RWPE1 (cell line): ENCODE measurements around the gene CTTNBP2NL.
A peak's percentile ranks its signal among the peaks of the same experiment; 100 is the strongest.

Experiments used
- CTCF ChIA-PET: fragments of 350-600 bp; sonication (Branson Sonifier 250); formaldehyde crosslinking; extraction: SDS; loops from one replicate; lab custom pipeline; 2021; lab: Yijun Ruan, JAX
- POLR2A ChIA-PET: fragments of 400-600 bp; formaldehyde crosslinking; extraction: SDS; loops from one replicate; lab custom pipeline; 2020; ENCODE audit warnings: antibody characterized with exemption; ENCODE audit not compliant: low non-redundant PET; lab: Yijun Ruan, JAX
- DNase-seq: peaks from one replicate; pipeline ENCODE4 v3.0.0; 2012; ENCODE audit warnings: low spot score
- H3K27ac ChIP-seq: fragments of 450-650 bp; 2 replicates; pipeline ENCODE4 v1.5.1; 2017
- TF ChIP-seq, protein P1 (sequence below): fragments of 450-650 bp; conservative IDR thresholded peaks from 2 replicates; pipeline ENCODE4 v1.5.1; 2017; ENCODE audit warnings: low read depth, mild to moderate bottlenecking

The CTTNBP2NL gene

GRCh38 chr1:112488141-112488540, 92.1 kb downstream of the CTTNBP2NL start:
- ChIA-PET CTCF (interaction anchor here (1.6 kb wide), 1 partner anchor 22 kb away, joined by 4 read pairs; no protein-coding TSS in a partner anchor), POLR2A (interaction anchor here (0.6 kb wide), 1 partner anchor 49 kb away, joined by 3 read pairs; no protein-coding TSS in a partner anchor)
- TF ChIP-seq, protein P1, sequence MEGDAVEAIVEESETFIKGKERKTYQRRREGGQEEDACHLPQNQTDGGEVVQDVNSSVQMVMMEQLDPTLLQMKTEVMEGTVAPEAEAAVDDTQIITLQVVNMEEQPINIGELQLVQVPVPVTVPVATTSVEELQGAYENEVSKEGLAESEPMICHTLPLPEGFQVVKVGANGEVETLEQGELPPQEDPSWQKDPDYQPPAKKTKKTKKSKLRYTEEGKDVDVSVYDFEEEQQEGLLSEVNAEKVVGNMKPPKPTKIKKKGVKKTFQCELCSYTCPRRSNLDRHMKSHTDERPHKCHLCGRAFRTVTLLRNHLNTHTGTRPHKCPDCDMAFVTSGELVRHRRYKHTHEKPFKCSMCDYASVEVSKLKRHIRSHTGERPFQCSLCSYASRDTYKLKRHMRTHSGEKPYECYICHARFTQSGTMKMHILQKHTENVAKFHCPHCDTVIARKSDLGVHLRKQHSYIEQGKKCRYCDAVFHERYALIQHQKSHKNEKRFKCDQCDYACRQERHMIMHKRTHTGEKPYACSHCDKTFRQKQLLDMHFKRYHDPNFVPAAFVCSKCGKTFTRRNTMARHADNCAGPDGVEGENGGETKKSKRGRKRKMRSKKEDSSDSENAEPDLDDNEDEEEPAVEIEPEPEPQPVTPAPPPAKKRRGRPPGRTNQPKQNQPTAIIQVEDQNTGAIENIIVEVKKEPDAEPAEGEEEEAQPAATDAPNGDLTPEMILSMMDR, result no peak
- no peak overlapping the region for H3K27ac ChIP-seq
- no peak for DNase-seq

DNA sequence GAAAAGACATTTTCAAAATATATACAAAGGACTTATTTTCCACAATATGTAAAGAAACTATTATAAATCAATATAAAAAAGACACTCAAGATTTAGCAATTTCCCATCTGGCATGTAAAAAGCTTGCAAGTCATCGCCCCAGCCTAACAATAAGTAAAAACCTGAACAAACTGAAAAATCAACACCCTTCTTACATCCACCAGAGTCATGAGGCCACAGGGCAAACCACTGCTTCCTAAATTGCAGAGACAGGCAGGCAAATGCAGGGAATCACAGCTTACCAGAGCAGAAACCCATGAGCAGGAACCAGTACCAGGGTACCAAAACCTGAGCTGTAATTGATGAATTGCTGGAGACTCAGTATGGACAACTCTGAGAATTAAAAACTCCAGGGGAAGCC, 96.1 kb downstream of the CTTNBP2NL start:
- ChIA-PET CTCF (interaction anchor here (1.0 to 2.6 kb wide), 3 partner anchors 10 to 98 kb away, joined by 3 to 8 read pairs (median 7); no protein-coding TSS in a partner anchor), POLR2A (no interaction called here)
- no peak for DNase-seq
- H3K27ac ChIP-seq, result no peak overlapping the region
- TF ChIP-seq, protein P1, result no peak

DNA sequence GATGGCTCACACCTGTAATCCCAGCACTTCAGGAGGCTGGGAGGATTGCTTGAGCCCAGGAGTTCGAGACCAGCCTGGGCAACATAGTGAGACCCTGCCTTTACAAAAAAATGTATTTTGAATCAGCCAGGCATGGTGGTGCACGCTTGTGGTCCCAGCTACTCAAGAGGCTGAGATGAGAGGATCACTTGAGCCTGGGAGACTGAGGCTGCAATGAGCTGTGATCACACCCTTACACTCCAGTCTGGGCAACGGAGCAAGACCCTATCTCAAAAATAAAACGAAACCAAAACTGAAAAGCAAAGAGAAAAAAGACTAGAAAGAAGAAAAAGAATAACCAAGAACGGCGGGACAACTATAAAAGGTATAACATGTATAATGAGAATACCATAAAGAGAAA, 97.3 kb downstream of the CTTNBP2NL start:
- TF ChIP-seq, protein P1, result no peak
- no peak for DNase-seq
- no peak overlapping the region for H3K27ac ChIP-seq
- ChIA-PET POLR2A (no interaction called here), CTCF (interaction anchor here (1.3 kb wide), 1 partner anchor 12 kb away, joined by 3 read pairs; no protein-coding TSS in a partner anchor)

DNA sequence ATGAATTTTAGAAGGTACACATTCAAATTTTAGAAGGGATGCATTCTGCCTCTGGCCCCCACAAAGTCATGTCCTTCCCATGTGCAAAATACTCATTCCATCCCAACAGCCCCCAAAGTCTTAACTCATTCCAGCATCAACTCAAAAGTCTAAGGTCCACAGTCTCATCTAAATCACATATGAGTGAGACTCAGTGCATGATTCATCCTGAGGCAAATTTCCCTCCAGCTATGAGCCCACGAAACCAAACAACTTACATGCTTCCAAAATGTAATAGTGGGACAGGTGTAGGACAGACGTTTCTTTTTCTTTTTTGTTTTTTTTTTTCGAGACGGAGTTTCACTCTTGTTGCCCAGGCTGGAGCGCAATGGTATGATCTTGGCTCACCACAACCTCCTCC, 100.3 kb downstream of the CTTNBP2NL start:
- DNase-seq, result no peak
- H3K27ac ChIP-seq, result no peak overlapping the region
- CTCF ChIA-PET, result no interaction called here
- TF ChIP-seq, protein P1, result no peak
- POLR2A ChIA-PET, result no interaction called here

- POLR2A ChIA-PET, result interaction anchor here (1.0 kb wide), 2 partner anchors 135 to 173 kb away, joined by 3 read pairs; partner anchors contain the start of gene MOV10
These were observed 106.0 kb downstream of the CTTNBP2NL start for GRCh38 chr1:112501810-112502641.

GRCh38 chr1:112502826-112503225, 106.8 kb downstream of the CTTNBP2NL start:
- CTCF ChIA-PET, result interaction anchor here (0.6 to 1.8 kb wide), 7 partner anchors 11 to 1786 kb away, joined by 3 to 9 read pairs (median 5); partner anchors contain the start of gene MOV10
- H3K27ac ChIP-seq, result no peak overlapping the region
- TF ChIP-seq, protein P1, result no peak
- POLR2A ChIA-PET, result no interaction called here
- DNase-seq, result no peak

More at GRCh38 chr1:112501810-112502641, 106.0 kb downstream of the CTTNBP2NL start:
- peak overlapping the region; percentile 27; the same call in 1 of the 2 replicates for H3K27ac ChIP-seq
- peak; percentile 51 for DNase-seq
- TF ChIP-seq, protein P1, result peak; percentile 84
- CTCF ChIA-PET, result interaction anchor here (0.6 to 1.8 kb wide), 21 partner anchors 9 to 898 kb away, joined by 3 to 9 read pairs (median 4); partner anchors contain the start of gene MOV10
